K562 (cell line): ENCODE measurements around the gene MRPL30. TPM values are rescaled to one million over a fixed set of nuclear protein-coding genes. Genes with fewer than 3 reads are reported as not detected.

Source experiments
- ATAC-seq: fragments of 200-7000 bp; cut with Tn5 transposase; 3 replicates; pipeline ENCODE4 v1.9.1; 2020; ENCODE audit warnings: moderate library complexity
- BruUV-seq: library from RNA; stranded (reverse); fragments of 400-500 nt; replicated peaks from 2 replicates; lab custom pipeline; 2021; lab: Mats Ljungman, UMichigan
- CTCF ChIA-PET: fragments of 300-600 bp; formaldehyde crosslinking; extraction: SDS; loops from one replicate; lab custom pipeline; 2021; ENCODE audit warnings: low intra/inter-chr PET ratio; lab: Yijun Ruan, JAX
- POLR2A ChIA-PET: fragments of 300-600, 350-650 bp; sonication (Branson Sonifier 250); formaldehyde crosslinking; extraction: SDS; loops from one replicate; lab custom pipeline; 2021; ENCODE audit warnings: antibody characterized with exemption, inconsistent platforms; lab: Yijun Ruan, JAX
- DNase-seq, 4 experiments: peaks; one replicate each; pipeline versions ENCODE4 v3.0.0 to v3.0.0-alpha.2; 2011 to 2018; ENCODE audit warnings: low spot score in 3 of 4, mixed read lengths in 3 of 4; ENCODE audit errors: extremely low read depth in 1 of 4
- FAIRE-seq: peaks from 2 replicates; lab custom pipeline; 2011; peaks lifted over from hg19 to GRCh38; lab: Jason Lieb, UNC
- H2AFZ ChIP-seq: 2 replicates; pipeline ENCODE4 v1.6.0; 2011; ENCODE audit warnings: low read depth, low read length, control low read depth, inconsistent platforms
- H3K27ac ChIP-seq: fragments of 200-600 bp; 3 replicates; pipeline ENCODE4 v1.8.0; 2011; ENCODE audit warnings: low read depth, mild to moderate bottlenecking, control low read depth, inconsistent platforms, low read length, moderate library complexity, mixed read lengths; ENCODE audit errors: extremely low read depth
- H3K27me3 ChIP-seq, 2 experiments: fragments of 300-600 bp in 1 of 2; 2 replicates in 1 of 2; 3 replicates in 1 of 2; pipeline versions ENCODE4 v1.6.0 to v1.8.0; 2011; ENCODE audit warnings: inconsistent platforms in 2 of 2, low read length in 2 of 2, mild to moderate bottlenecking in 1 of 2, mixed read lengths in 1 of 2, moderate library complexity in 1 of 2; ENCODE audit not compliant: control insufficient read depth in 2 of 2, insufficient read depth in 2 of 2
- H3K36me3 ChIP-seq: fragments of 300-600 bp; 3 replicates; pipeline ENCODE4 v1.8.0; 2011; ENCODE audit warnings: mild to moderate bottlenecking, low read length, inconsistent platforms; ENCODE audit not compliant: control insufficient read depth, insufficient read depth
- H3K4me1 ChIP-seq, 2 experiments: fragments of 200-600 bp in 1 of 2; replicated peaks in 1 of 2; 2 replicates in 1 of 2; 3 replicates in 1 of 2; pipeline versions ENCODE4 v1.5.1 to v1.8.0; 2011; ENCODE audit warnings: inconsistent platforms in 2 of 2, low read length in 2 of 2, mild to moderate bottlenecking in 1 of 2, mixed read lengths in 1 of 2, moderate library complexity in 1 of 2; ENCODE audit not compliant: control insufficient read depth in 2 of 2, insufficient read depth in 2 of 2
- H3K4me2 ChIP-seq: 2 replicates; pipeline ENCODE4 v1.6.1; 2011; ENCODE audit warnings: low read length, control low read depth, inconsistent platforms, mixed read lengths; ENCODE audit not compliant: insufficient read depth
- H3K4me3 ChIP-seq: fragments of 200-600 bp; sonication (generic), shearing (Covaris generic); 2 replicates; pipeline ENCODE4 v1.5.1; 2016; ENCODE audit warnings: control low read depth, inconsistent platforms
- H3K79me2 ChIP-seq: fragments of 200-600 bp; 3 replicates; pipeline ENCODE4 v1.8.0; 2011; ENCODE audit warnings: low read length, inconsistent platforms; ENCODE audit not compliant: control insufficient read depth, insufficient read depth
- H3K9ac ChIP-seq, 2 experiments: 2 replicates each; pipeline versions ENCODE4 v1.6.0 to v1.6.1; 2011; ENCODE audit warnings: low read depth in 2 of 2, low read length in 2 of 2, control low read depth in 1 of 2, inconsistent platforms in 1 of 2, mild to moderate bottlenecking in 1 of 2, mixed read lengths in 1 of 2; ENCODE audit not compliant: insufficient read depth in 1 of 2
- H3K9me1 ChIP-seq: one replicate; pipeline ENCODE4 v1.6.0; 2011; ENCODE audit warnings: inconsistent platforms, mild to moderate bottlenecking, low read length, moderate library complexity; ENCODE audit not compliant: control insufficient read depth, insufficient read depth
- H3K9me3 ChIP-seq: replicated peaks from 2 replicates; pipeline ENCODE4 v1.5.1; 2011; ENCODE audit warnings: low read depth, low read length, inconsistent platforms; ENCODE audit not compliant: control insufficient read depth, insufficient read depth
- H4K20me1 ChIP-seq: replicated peaks from 2 replicates; pipeline ENCODE4 v1.6.1; 2011; ENCODE audit warnings: low read length, inconsistent platforms, mixed read lengths; ENCODE audit not compliant: control insufficient read depth, insufficient read depth
- ATF2 ChIP-seq: sonication (generic); formaldehyde crosslinking; IDR thresholded peaks from 2 replicates; pipeline ENCODE4 v1.8.1; 2022; ENCODE audit warnings: missing genetic modification reagents
- CTCF ChIP-seq, 3 experiments: IDR thresholded peaks in 2 of 3; conservative IDR thresholded peaks in 1 of 3; 2 replicates each; pipeline ENCODE4 v1.5.1; 2011 to 2012; ENCODE audit warnings: low read length in 3 of 3, mild to moderate bottlenecking in 3 of 3, control low read depth in 2 of 3, improper control_type of control experiment in 1 of 3, inconsistent platforms in 1 of 3, low read depth in 1 of 3, mixed read lengths in 1 of 3, moderate library complexity in 1 of 3; ENCODE audit not compliant: insufficient read depth in 2 of 3
- CTCFL ChIP-seq: IDR thresholded peaks from 2 replicates; pipeline ENCODE4 v1.6.1; 2011; ENCODE audit warnings: borderline replicate concordance, low read depth, mild to moderate bottlenecking, moderate library complexity, low read length; ENCODE audit not compliant: insufficient read depth, poor library complexity, severe bottlenecking
- GMEB1 ChIP-seq: fragments of 250-450 bp; sonication (Bioruptor Pico); IDR thresholded peaks from 2 replicates; pipeline ENCODE4 v1.4.0; 2020; ENCODE audit warnings: mild to moderate bottlenecking
- MITF ChIP-seq: IDR thresholded peaks from 2 replicates; pipeline ENCODE4 v1.6.1; 2014; ENCODE audit warnings: antibody characterized with exemption
- MTA3 ChIP-seq: fragments of 450-650 bp; formaldehyde crosslinking; IDR thresholded peaks from 2 replicates; pipeline ENCODE4 v1.6.1; 2017; ENCODE audit warnings: mild to moderate bottlenecking, borderline replicate concordance
- NFYB ChIP-seq: IDR thresholded peaks from 2 replicates; pipeline ENCODE4 v1.6.1; 2011; ENCODE audit warnings: mild to moderate bottlenecking, moderate library complexity; ENCODE audit not compliant: insufficient read length; ENCODE audit errors: extremely low read depth
- THRAP3 ChIP-seq: fragments of 450-650 bp; IDR thresholded peaks from 2 replicates; pipeline ENCODE4 v1.6.1; 2016; ENCODE audit warnings: mild to moderate bottlenecking, inconsistent platforms, borderline replicate concordance
- ZNF561 ChIP-seq: fragments of 450-650 bp; formaldehyde crosslinking; conservative IDR thresholded peaks from 2 replicates; pipeline ENCODE4 v1.4.0; 2020; ENCODE audit warnings: mild to moderate bottlenecking, moderate library complexity
- WGBS: fragments of 100-300 bp; shearing (Covaris generic); methylation state at CpG from one replicate; pipeline ENCODE4 v1.1.6; 2016; ENCODE audit warnings: low coverage, mixed read lengths; ENCODE audit not compliant: insufficient coverage; ENCODE audit errors: missing lambda C conversion rate; 5-methylcytosine and 5-hydroxymethylcytosine counted together
- in situ Hi-C: fragments of 300-500 bp; cut with MboI; formaldehyde crosslinking; loops from 4 replicates; pipeline ENCODE4 v1.15.0; 2018; ENCODE audit warnings: inconsistent platforms, mixed read lengths
- intact Hi-C: fragments of 100-400 bp; cut with micrococcal nuclease; formaldehyde crosslinking; loops from 2 replicates; pipeline ENCODE4 v1.14.2; 2022
- polyA plus RNA-seq, 8 experiments: library from polyadenylated mRNA; depleted of rRNA in 4 of 8; stranded (reverse) in 5 of 8; unstranded in 3 of 8; fragments of >200 nt; fragmentation: Nextera tagmentation in 2 of 8; fragmentation: Illumina TruSeq in 1 of 8; extraction: Ambion mirVana in 2 of 8; extraction: Trizol in 1 of 8; gene quantifications; 2 replicates each; pipeline versions ENCODE4 v1.2.1 to v1.2.3, GENCODE V29; 2011 to 2014; ENCODE audit warnings: inconsistent platforms in 1 of 8, missing spikeins in 1 of 8
- total RNA-seq, 7 experiments: library from RNA; depleted of rRNA in 6 of 7; stranded (reverse); fragments of >200 nt in 6 of 7; fragmentation: Illumina TruSeq in 2 of 7; extraction: Trizol in 2 of 7; gene quantifications; 2 replicates each; pipeline versions ENCODE4 v1.2.1 to v1.2.3, GENCODE V29; 2011 to 2021; ENCODE audit warnings: low replicate concordance in 1 of 7

The MRPL30 gene
- total and polyA plus RNA-seq, 9 of the 15 experiments (the other 6 are each of a cell fraction or from before 2014, with no cell fraction given) = 63.3 to 130 (median 87.0) TPM

- TF ChIP-seq ZNF561 (CRISPR knock-in tag) (no peak), MITF (no peak), MTA3 (no peak), CTCFL (peak; percentile 20), CTCF (IDR thresholded peaks at IDR 0.05 in 2 of 3, conservative IDR thresholded peaks at IDR 0.05 in 1 of 3; ENCODE audit: insufficient read depth in 2 of 3, low read depth in 1 of 3, low read length in 3 of 3) (0 out of 6 replicates have a peak, but pooled peaks of 1 of the 3 experiments have one; percentile 9), GMEB1 (no peak), THRAP3 (no peak), NFYB (no peak), ATF2 (no peak)
- POLR2A ChIA-PET = interaction anchor here (0.5 kb wide), 1 partner anchor 338 kb away, joined by 3 read pairs; no protein-coding TSS in a partner anchor
- no peaks in the 10 kb centered on the region for H3K27me3 ChIP-seq
- ATAC-seq = peak; percentile 54; the same call in 1 of the 3 replicates
- H4K20me1 ChIP-seq = no peaks in the 10 kb centered on the region
- DNase-seq = no peak
- H3K27ac ChIP-seq = no peak overlapping the region
- BruUV-seq = no TSS peak
- H3K9me1 ChIP-seq = peaks cover 5% of the 10 kb centered on the region
- H3K9me3 ChIP-seq = no peaks in the 10 kb centered on the region
- H3K4me3 ChIP-seq = no peak overlapping the region
- no peak overlapping the region for H3K9ac ChIP-seq
- H3K79me2 ChIP-seq = peaks cover 49% of the 10 kb centered on the region
- H3K36me3 ChIP-seq = peaks cover 85% of the 10 kb centered on the region
- no peak for FAIRE-seq
- no peak overlapping the region for H2AFZ ChIP-seq
- in situ Hi-C loops = no loop called here
- no peak overlapping the region for H3K4me2 ChIP-seq
- intact Hi-C loops = no loop called here
- WGBS = 60% methylated on average over 1 of the region's 1 CpG
- H3K4me1 ChIP-seq = no peaks in the 10 kb centered on the region
- CTCF ChIA-PET = no interaction called here
Observed at GRCh38 chr2:99190548-99190947, 9.6 kb downstream of the MRPL30 start.
